Testis (tissue), 3 donors: ENCODE data around the gene GALNT18. TPM values are rescaled to one million over a fixed set of nuclear protein-coding genes. Genes with fewer than 3 reads are reported as not detected.

Source experiments
- DNase-seq: peaks from one replicate; pipeline ENCODE4 v3.0.0-alpha.2; 2019
- H3K27ac ChIP-seq, 2 donors: fragments of 200-600 bp; sonication (generic); one replicate each; pipeline ENCODE4 v1.5.1; 2019
- H3K27me3 ChIP-seq: fragments of 200-600 bp; sonication (generic); one replicate; pipeline ENCODE4 v1.5.1; 2019
- H3K36me3 ChIP-seq: fragments of 200-600 bp; sonication (generic); one replicate; pipeline ENCODE4 v1.5.1; 2017; ENCODE audit warnings: low read depth; ENCODE audit errors: missing control alignments
- H3K4me1 ChIP-seq: fragments of 200-600 bp; sonication (generic); one replicate; pipeline ENCODE4 v1.5.1; 2019
- H3K4me3 ChIP-seq, 2 donors: fragments of 200-600 bp; sonication (generic); one replicate each; pipeline ENCODE4 v1.5.1; 2017 to 2019
- H3K9me3 ChIP-seq: fragments of 200-600 bp; sonication (generic); one replicate; pipeline ENCODE4 v1.5.1; 2017
- CTCF ChIP-seq, 3 experiments: fragments of 450-650 bp in 2 of 3; fragments of 200-600 bp in 1 of 3; sonication (generic) in 1 of 3; IDR thresholded peaks; one replicate each; pipeline ENCODE4 v1.5.1; 2016 to 2019; ENCODE audit warnings: antibody characterized with exemption in 3 of 3, mild to moderate bottlenecking in 2 of 3, moderate library complexity in 1 of 3
- POLR2A ChIP-seq: fragments of 450-650 bp; IDR thresholded peaks from one replicate; pipeline ENCODE4 v1.6.1; 2017; ENCODE audit warnings: antibody characterized with exemption, mild to moderate bottlenecking, moderate library complexity
- WGBS, 2 donors: methylation state at CpG; one replicate each; pipeline ENCODE4 v1.1.5; 2018; 5-methylcytosine and 5-hydroxymethylcytosine counted together
- intact Hi-C: fragments of 100-400 bp; cut with DNase I; formaldehyde crosslinking; loops from one replicate; pipeline ENCODE4 v1.15.1; 2023; ENCODE audit warnings: low total_unique reads
- polyA plus RNA-seq: library from polyadenylated mRNA; stranded (reverse); fragments of 350-450 nt; fragmentation: Illumina TruSeq; extraction: RNeasy Lipid Tissue Mini Kit (QIAGEN cat#74804); gene quantifications from one replicate; pipeline ENCODE4 v1.2.3, GENCODE V29; 2014; ENCODE audit warnings: low read depth, low replicate concordance; ENCODE audit not compliant: insufficient read depth
- total RNA-seq, 2 donors: library from RNA; depleted of rRNA; stranded (reverse); fragments of >200 nt; gene quantifications; one replicate each; pipeline ENCODE4 v1.2.3, GENCODE V29; 2016

The GALNT18 gene
- total and polyA plus RNA-seq, 3 donors from 2014 or later: 39.2 to 106 (median 73.9) TPM

GRCh38 chr11:11545285-11546275 is 76.2 kb downstream of the GALNT18 start:
- WGBS, 2 donors: 77 to 82% methylated on average over 5 of the region's 5 CpGs

DNA sequence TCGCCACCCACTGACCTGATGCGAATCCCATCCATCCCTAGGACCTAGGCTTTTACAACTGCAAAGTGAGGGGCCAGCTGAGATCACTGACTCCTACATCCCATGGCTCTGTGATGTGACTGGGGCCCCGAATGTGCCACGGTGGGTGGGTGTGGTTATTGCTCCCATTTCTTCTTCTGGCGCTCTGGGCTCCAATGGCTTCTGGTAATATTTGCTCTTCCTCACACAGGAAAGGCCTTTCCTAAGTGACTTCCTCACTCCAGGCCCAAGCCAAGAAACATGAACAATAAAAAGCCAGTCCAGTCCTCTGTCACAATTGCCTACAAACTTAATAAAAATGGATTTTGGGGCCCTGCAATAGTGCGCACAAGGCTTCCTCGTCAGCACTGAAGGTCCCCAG is 78.1 kb downstream of the GALNT18 start:
- Histone ChIP-seq H3K4me3 (no peak overlapping the region), H3K4me1 (peaks cover 14% of the 10 kb centered on the region), H3K36me3 (no peaks in the 10 kb centered on the region), H3K27me3 (no peaks in the 10 kb centered on the region), H3K9me3 (no peaks in the 10 kb centered on the region), H3K27ac (no peak overlapping the region)
- TF ChIP-seq CTCF (IDR thresholded peaks at IDR 0.05): no peak
- no peak for TF ChIP-seq POLR2A
- 69 to 91% methylated on average over 4 to 7 of the region's 7 CpGs for WGBS, 2 donors
- DNase-seq: no peak
- intact Hi-C loops: no loop called here

More at GRCh38 chr11:11545285-11546275, 76.2 kb downstream of the GALNT18 start:
- Histone ChIP-seq H3K9me3 (no peaks in the 10 kb centered on the region), H3K36me3 (no peaks in the 10 kb centered on the region), H3K27ac (no peak overlapping the region), H3K4me3 (no peak overlapping the region), H3K4me1 (no peaks in the 10 kb centered on the region), H3K27me3 (no peaks in the 10 kb centered on the region)
- DNase-seq: no peak
- intact Hi-C loops: no loop called here
- TF ChIP-seq POLR2A (no peak), CTCF (IDR thresholded peaks at IDR 0.05) (no peak)

GRCh38 chr11:11540157-11540556 is 81.6 kb downstream of the GALNT18 start:
- intact Hi-C loops: no loop called here
- TF ChIP-seq POLR2A (no peak), CTCF (IDR thresholded peaks at IDR 0.05) (no peak)
- Histone ChIP-seq H3K36me3 (no peaks in the 10 kb centered on the region), H3K27ac (no peak overlapping the region), H3K4me3 (no peak overlapping the region), H3K9me3 (no peaks in the 10 kb centered on the region), H3K4me1 (peaks cover 45% of the 10 kb centered on the region), H3K27me3 (no peaks in the 10 kb centered on the region)
- 73 to 81% methylated on average over 6 of the region's 6 CpGs for WGBS, 2 donors
- no peak for DNase-seq

DNA sequence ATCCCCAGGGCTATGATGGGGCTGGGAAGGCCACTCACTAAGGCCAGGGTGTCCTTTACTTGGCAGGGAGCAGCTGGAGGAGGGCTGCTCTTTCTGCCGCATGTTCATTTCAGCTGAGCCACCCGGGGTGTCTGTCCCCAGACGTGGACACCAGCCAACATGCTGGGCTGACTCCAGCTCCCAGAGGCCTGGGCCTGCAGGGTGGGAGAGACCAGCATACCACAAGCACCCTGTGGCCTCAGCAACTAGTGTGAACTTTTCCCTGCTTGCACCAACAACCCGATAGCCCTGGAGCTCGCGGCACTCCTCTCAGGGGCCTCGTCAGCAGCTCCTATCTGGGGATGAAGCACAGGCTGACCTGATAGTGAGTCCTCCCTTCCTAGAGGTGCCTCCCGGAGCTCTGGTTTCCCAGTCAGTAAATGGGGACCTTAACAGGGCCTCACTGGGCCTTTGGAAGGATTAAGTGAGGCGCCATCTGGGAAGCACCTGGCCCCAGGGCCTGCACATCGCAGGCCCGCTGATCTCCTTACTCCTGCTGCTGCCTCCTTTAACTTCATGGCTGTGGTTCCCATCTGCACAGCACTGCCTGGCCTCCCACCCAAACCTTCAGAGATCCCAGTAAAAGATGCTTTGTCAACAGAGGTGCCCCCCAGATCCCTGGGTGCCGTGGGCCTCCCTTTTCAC is 83.4 kb downstream of the GALNT18 start:
- Histone ChIP-seq H3K36me3 (no peaks in the 10 kb centered on the region), H3K9me3 (no peaks in the 10 kb centered on the region), H3K27ac (peak overlapping the region in 1 of 2 donors; percentile 38), H3K4me3 (no peak overlapping the region), H3K4me1 (peaks cover 45% of the 10 kb centered on the region), H3K27me3 (no peaks in the 10 kb centered on the region)
- no peak for TF ChIP-seq POLR2A
- no peak for TF ChIP-seq CTCF (IDR thresholded peaks at IDR 0.05)
- intact Hi-C loops: no loop called here
- peak; percentile 85 for DNase-seq
- 46 to 69% methylated on average over 5 to 12 of the region's 12 CpGs for WGBS, 2 donors
